PC-9 (cell line): ENCODE measurements around the gene RUNX3. TPM values are rescaled to one million over a fixed set of nuclear protein-coding genes. Genes with fewer than 3 reads are reported as not detected.

Experiments
- BruUV-seq: library from RNA; stranded (reverse); fragments of 400-500 nt; replicated peaks from 2 replicates; lab custom pipeline; 2021; lab: Mats Ljungman, UMichigan
- CTCF ChIA-PET: fragments of 300-600 bp; sonication (Branson Sonifier 250); formaldehyde crosslinking; loops from one replicate; lab custom pipeline; 2022; ENCODE audit warnings: antibody characterized with exemption; lab: Charles Lee
- POLR2A ChIA-PET: fragments of 300-600 bp; sonication (Branson Sonifier 250); formaldehyde crosslinking; loops from one replicate; lab custom pipeline; 2022; ENCODE audit warnings: antibody characterized with exemption; ENCODE audit not compliant: unreplicated experiment; lab: Charles Lee
- DNase-seq, 2 experiments: peaks; one replicate each; pipeline versions ENCODE4 v3.0.0 to v3.0.0-alpha.2; 2015 to 2022; ENCODE audit warnings: mixed read lengths in 1 of 2
- H2AFZ ChIP-seq: fragments of 200-600 bp; sonication (generic); 2 replicates; pipeline ENCODE4 v1.8.1; 2017; ENCODE audit warnings: antibody characterized with exemption
- H3F3A ChIP-seq: fragments of 200-600 bp; sonication (generic); 2 replicates; pipeline ENCODE4 v1.8.1; 2017; ENCODE audit warnings: antibody characterized with exemption, mild to moderate bottlenecking, low read depth; ENCODE audit not compliant: insufficient read depth
- H3K27ac ChIP-seq: fragments of 200-600 bp; sonication (generic); 2 replicates; pipeline ENCODE4 v1.6.1; 2016; ENCODE audit warnings: mixed run types
- H3K27me3 ChIP-seq: fragments of 200-600 bp; sonication (generic); 2 replicates; pipeline ENCODE4 v1.6.1; 2016; ENCODE audit warnings: low read depth, mixed run types; ENCODE audit not compliant: insufficient read depth
- H3K36me3 ChIP-seq: fragments of 200-600 bp; sonication (generic); 2 replicates; pipeline ENCODE4 v1.6.1; 2016; ENCODE audit warnings: low read depth, mixed run types
- H3K4me1 ChIP-seq: fragments of 200-600 bp; sonication (generic); replicated peaks from 2 replicates; pipeline ENCODE4 v1.6.1; 2016; ENCODE audit warnings: mixed run types; ENCODE audit not compliant: insufficient read depth
- H3K4me2 ChIP-seq: fragments of 200-600 bp; sonication (generic); 2 replicates; pipeline ENCODE4 v1.6.1; 2017; ENCODE audit warnings: mixed run types
- H3K4me3 ChIP-seq: fragments of 200-600 bp; sonication (generic); 2 replicates; pipeline ENCODE4 v1.6.1; 2016; ENCODE audit warnings: mixed run types
- H3K79me2 ChIP-seq: fragments of 200-600 bp; sonication (generic); 2 replicates; pipeline ENCODE4 v1.6.1; 2017; ENCODE audit warnings: low read depth, mixed run types
- H3K9me2 ChIP-seq: fragments of 200-600 bp; sonication (generic); 2 replicates; pipeline ENCODE4 v1.8.1; 2017; ENCODE audit warnings: mild to moderate bottlenecking; ENCODE audit not compliant: insufficient read depth
- H3K9me3 ChIP-seq: fragments of 200-600 bp; sonication (generic); 2 replicates; pipeline ENCODE4 v1.8.1; 2016; ENCODE audit warnings: low read depth; ENCODE audit not compliant: insufficient read depth
- H4K20me1 ChIP-seq: fragments of 200-600 bp; sonication (generic); 2 replicates; pipeline ENCODE4 v1.8.1; 2017; ENCODE audit not compliant: insufficient read depth
- EZH2 ChIP-seq: fragments of 200-600 bp; sonication (generic); IDR thresholded peaks from 2 replicates; pipeline ENCODE4 v1.8.0; 2017; ENCODE audit warnings: antibody characterized with exemption, low read depth
- intact Hi-C: fragments of 100-400 bp; cut with micrococcal nuclease; formaldehyde crosslinking; loops from one replicate; pipeline ENCODE4 v1.10.0; 2022; ENCODE audit not compliant: unreplicated experiment
- total RNA-seq: library from RNA; stranded (reverse); gene quantifications from 2 replicates; pipeline ENCODE4 v1.2.3, GENCODE V29; 2021
- TF ChIP-seq, protein P1 (sequence below): fragments of 200-600 bp; sonication (generic); conservative IDR thresholded peaks from 2 replicates; pipeline ENCODE4 v1.6.1; 2017; ENCODE audit warnings: mixed run types, antibody characterized with exemption, mild to moderate bottlenecking, moderate library complexity

Gene RUNX3
- total RNA-seq, 1 experiment from 2014 or later = not detected

DNA sequence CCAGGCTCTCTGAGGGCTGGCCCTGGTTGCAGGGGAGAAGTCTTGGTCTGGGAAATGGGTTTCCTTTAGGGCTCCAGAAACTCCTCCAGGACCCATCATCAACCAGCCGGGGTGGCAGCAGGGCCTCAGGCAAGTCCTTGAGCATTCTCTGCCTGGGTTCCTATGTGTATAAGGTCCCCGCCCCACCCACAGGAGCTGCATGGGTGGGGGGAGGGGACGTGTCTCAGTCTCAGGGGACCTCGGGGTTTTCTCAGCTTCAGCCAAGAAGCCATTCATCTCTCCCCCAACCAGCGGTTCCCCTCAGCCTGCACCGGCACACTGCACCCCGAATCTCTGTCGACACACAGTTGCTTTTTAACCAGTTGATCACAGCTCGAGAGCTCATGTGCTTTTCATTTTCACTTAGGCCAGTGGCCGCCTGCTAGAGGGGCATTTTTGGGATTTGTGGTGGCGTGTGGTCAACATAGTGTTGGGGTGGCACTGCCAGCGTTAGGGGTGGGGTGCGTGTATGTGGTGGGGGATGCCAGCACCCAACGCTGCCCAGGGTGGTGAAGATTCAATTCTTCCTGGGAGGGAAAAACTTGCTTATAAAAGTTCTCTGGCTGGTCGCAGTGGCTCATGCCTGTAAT is 6.5 kb downstream of the RUNX3 start:
- Histone ChIP-seq H3K4me2 (no peak overlapping the region), H3K27ac (no peak overlapping the region), H3K9me2 (no peaks in the 10 kb centered on the region), H3K79me2 (no peaks in the 10 kb centered on the region), H4K20me1 (no peaks in the 10 kb centered on the region), H3K36me3 (no peaks in the 10 kb centered on the region), H3K4me3 (no peak overlapping the region), H3F3A (no peaks in the 10 kb centered on the region), H2AFZ (no peak overlapping the region), H3K9me3 (no peaks in the 10 kb centered on the region), H3K4me1 (no peaks in the 10 kb centered on the region), H3K27me3 (peaks cover 12% of the 10 kb centered on the region; the same call in 1 of the 2 replicates)
- TF ChIP-seq, protein P1, sequence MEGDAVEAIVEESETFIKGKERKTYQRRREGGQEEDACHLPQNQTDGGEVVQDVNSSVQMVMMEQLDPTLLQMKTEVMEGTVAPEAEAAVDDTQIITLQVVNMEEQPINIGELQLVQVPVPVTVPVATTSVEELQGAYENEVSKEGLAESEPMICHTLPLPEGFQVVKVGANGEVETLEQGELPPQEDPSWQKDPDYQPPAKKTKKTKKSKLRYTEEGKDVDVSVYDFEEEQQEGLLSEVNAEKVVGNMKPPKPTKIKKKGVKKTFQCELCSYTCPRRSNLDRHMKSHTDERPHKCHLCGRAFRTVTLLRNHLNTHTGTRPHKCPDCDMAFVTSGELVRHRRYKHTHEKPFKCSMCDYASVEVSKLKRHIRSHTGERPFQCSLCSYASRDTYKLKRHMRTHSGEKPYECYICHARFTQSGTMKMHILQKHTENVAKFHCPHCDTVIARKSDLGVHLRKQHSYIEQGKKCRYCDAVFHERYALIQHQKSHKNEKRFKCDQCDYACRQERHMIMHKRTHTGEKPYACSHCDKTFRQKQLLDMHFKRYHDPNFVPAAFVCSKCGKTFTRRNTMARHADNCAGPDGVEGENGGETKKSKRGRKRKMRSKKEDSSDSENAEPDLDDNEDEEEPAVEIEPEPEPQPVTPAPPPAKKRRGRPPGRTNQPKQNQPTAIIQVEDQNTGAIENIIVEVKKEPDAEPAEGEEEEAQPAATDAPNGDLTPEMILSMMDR = no peak
- TF ChIP-seq EZH2 = no peak
- BruUV-seq = no TSS peak
- intact Hi-C loops = no loop called here
- no peak for DNase-seq
- CTCF ChIA-PET = no interaction called here
- POLR2A ChIA-PET = no interaction called here

DNA sequence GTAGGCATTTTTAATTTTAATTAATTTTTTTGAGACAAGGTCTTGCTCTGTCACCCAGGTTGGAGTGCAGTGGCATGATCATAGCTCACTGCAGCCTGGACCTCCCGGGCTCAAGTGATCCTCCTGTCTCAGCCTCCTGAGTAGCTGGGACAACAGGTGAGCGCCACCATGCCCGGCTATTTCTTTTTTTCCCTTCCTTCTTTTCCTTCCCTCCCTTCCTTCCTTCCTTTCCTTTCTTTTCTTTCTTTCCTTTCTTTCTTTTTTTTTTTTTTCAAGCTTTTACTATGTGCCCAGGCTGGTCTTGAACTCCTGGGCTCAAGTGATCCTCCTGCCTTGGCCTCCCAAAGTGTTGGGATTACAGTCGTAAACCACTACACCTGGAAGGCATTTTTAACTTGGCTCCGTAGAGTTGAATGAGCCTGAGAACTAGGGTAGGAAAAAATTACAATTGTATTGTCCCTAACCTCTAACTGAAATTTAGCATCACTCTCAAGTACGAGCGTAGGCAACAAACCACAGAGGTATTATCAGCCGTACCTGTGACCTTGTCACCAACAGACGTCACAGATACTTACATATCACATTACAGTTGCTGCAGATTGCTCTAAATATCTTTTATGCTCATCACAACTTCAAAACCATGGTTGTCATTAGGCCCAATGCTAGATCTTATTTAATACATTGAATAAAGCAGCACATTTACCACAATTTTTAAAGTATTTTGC is 8.0 kb downstream of the RUNX3 start:
- H3K27me3 ChIP-seq = peaks cover 12% of the 10 kb centered on the region; the same call in 1 of the 2 replicates
- no peaks in the 10 kb centered on the region for H3K79me2 ChIP-seq
- BruUV-seq = no TSS peak
- POLR2A ChIA-PET = no interaction called here
- no peak overlapping the region for H3K4me3 ChIP-seq
- no peaks in the 10 kb centered on the region for H3K9me3 ChIP-seq
- H3K4me1 ChIP-seq = no peaks in the 10 kb centered on the region
- H3K9me2 ChIP-seq = no peaks in the 10 kb centered on the region
- TF ChIP-seq EZH2 = no peak
- TF ChIP-seq, protein P1 = no peak
- no peaks in the 10 kb centered on the region for H4K20me1 ChIP-seq
- H3K36me3 ChIP-seq = no peaks in the 10 kb centered on the region
- CTCF ChIA-PET = interaction anchor here (0.7 kb wide), 1 partner anchor 72 kb away, joined by 12 read pairs; no protein-coding TSS in a partner anchor
- no peak overlapping the region for H3K4me2 ChIP-seq
- H2AFZ ChIP-seq = no peak overlapping the region
- intact Hi-C loops = no loop called here
- H3F3A ChIP-seq = no peaks in the 10 kb centered on the region
- DNase-seq = no peak
- no peak overlapping the region for H3K27ac ChIP-seq

DNA sequence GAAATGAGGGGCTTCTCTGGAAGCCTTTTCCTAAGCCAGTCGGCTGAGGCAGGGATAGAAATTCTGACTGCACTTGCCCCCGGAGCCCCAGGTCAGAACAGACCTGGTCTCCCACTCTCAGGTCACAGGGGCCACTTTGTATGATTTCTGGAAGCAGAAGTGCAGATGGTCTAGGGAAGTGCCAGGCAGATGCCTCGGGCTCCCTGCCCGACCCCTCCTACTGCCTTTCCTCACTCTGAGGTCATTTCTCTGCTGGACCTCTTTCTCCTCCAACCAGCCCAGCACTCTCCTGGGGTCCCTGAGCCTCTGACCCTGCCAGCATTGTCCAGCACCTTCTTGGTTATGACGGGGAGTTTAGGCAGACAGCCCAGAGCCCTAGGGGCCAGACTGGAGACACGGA is 8.7 kb downstream of the RUNX3 start:
- Histone ChIP-seq H3K27me3 (peaks cover 12% of the 10 kb centered on the region; the same call in 1 of the 2 replicates), H3K4me3 (no peak overlapping the region), H3K27ac (no peak overlapping the region), H3K79me2 (no peaks in the 10 kb centered on the region), H3K4me2 (no peak overlapping the region), H3K36me3 (no peaks in the 10 kb centered on the region), H3F3A (no peaks in the 10 kb centered on the region), H3K4me1 (no peaks in the 10 kb centered on the region), H3K9me3 (no peaks in the 10 kb centered on the region), H4K20me1 (no peaks in the 10 kb centered on the region), H3K9me2 (no peaks in the 10 kb centered on the region), H2AFZ (no peak overlapping the region)
- TF ChIP-seq EZH2 = no peak
- TF ChIP-seq, protein P1 = no peak
- no TSS peak for BruUV-seq
- ChIA-PET POLR2A (no interaction called here), CTCF (no interaction called here)
- DNase-seq = no peak
- intact Hi-C loops = no loop called here
